A549 (cell line): ENCODE results near the gene BIRC7. TPM values are rescaled to one million over a fixed set of nuclear protein-coding genes. Genes with fewer than 3 reads are reported as not detected.

Experiments
- ATAC-seq, 2 experiments: fragments of 200-7000 bp in 1 of 2; fragments of >200 bp in 1 of 2; cut with Nextera tagmentation in 1 of 2; cut with Tn5 transposase in 1 of 2; 3 replicates each; pipeline versions ENCODE4 v1.8.0 to v1.9.1; 2018 to 2020; ENCODE audit warnings: mild to moderate bottlenecking in 1 of 2, moderate library complexity in 1 of 2
- CTCF ChIA-PET: fragments of 300-600 bp; sonication (Branson Sonifier 250); formaldehyde crosslinking; extraction: SDS; loops from one replicate; lab custom pipeline; 2021; ENCODE audit warnings: antibody characterized with exemption, inconsistent platforms; lab: Yijun Ruan, JAX
- POLR2A ChIA-PET: fragments of 350-600 bp; formaldehyde crosslinking; extraction: SDS; loops from one replicate; lab custom pipeline; 2021; ENCODE audit warnings: antibody characterized with exemption, inconsistent platforms; lab: Yijun Ruan, JAX
- DNase-seq, 2 experiments: peaks; one replicate each; pipeline versions ENCODE4 v3.0.0 to v3.0.0-alpha.2; 2011 to 2016; ENCODE audit warnings: low read depth in 1 of 2, low spot score in 1 of 2
- FAIRE-seq: peaks from 2 replicates; lab custom pipeline; 2011; peaks lifted over from hg19 to GRCh38; lab: Jason Lieb, UNC
- H3K27ac ChIP-seq, 2 experiments: fragments of >200 bp; sonication (Bioruptor Twin); formaldehyde crosslinking; 3 replicates each; pipeline ENCODE4 v1.5.1; 2016 to 2017
- H3K4me1 ChIP-seq: fragments of >200 bp; sonication (Bioruptor Twin); formaldehyde crosslinking; 3 replicates; pipeline ENCODE4 v1.6.1; 2016
- H3K4me2 ChIP-seq: fragments of >200 bp; sonication (Bioruptor Twin); formaldehyde crosslinking; 3 replicates; pipeline ENCODE4 v1.6.1; 2016
- H3K4me3 ChIP-seq: fragments of >200 bp; sonication (Bioruptor Twin); formaldehyde crosslinking; 3 replicates; pipeline ENCODE4 v1.5.1; 2016
- H3K9me3 ChIP-seq: fragments of >200 bp; sonication (Bioruptor Twin); formaldehyde crosslinking; 3 replicates; pipeline ENCODE4 v1.6.1; 2016
- BCL3 ChIP-seq: fragments of >200 bp; sonication (Bioruptor Twin); formaldehyde crosslinking; IDR thresholded peaks from 3 replicates; pipeline ENCODE4 v1.6.1; 2016
- CTCF ChIP-seq: fragments of >200 bp; sonication (Bioruptor Twin); formaldehyde crosslinking; IDR thresholded peaks from 3 replicates; pipeline ENCODE4 v1.5.1; 2016
- E2F6 ChIP-seq: IDR thresholded peaks from 2 replicates; pipeline ENCODE4 v1.6.1; 2012; ENCODE audit warnings: low read depth, borderline replicate concordance
- ELK1 ChIP-seq: fragments of 150-350 bp; IDR thresholded peaks from 2 replicates; pipeline ENCODE4 v1.6.1; 2014; ENCODE audit warnings: low read depth, mild to moderate bottlenecking, low read length
- EP300 ChIP-seq, 2 experiments: fragments of >200 bp; sonication (Bioruptor Twin); formaldehyde crosslinking; IDR thresholded peaks; 2 replicates in 1 of 2; 3 replicates in 1 of 2; pipeline ENCODE4 v1.6.1; 2016 to 2017
- FOSL2 ChIP-seq, 2 experiments: fragments of 450-650 bp in 1 of 2; fragments of >200 bp in 1 of 2; sonication (Bioruptor Twin) in 1 of 2; formaldehyde crosslinking; IDR thresholded peaks; 2 replicates each; pipeline versions ENCODE4 v1.5.0 to v1.6.1; 2016 to 2020; ENCODE audit warnings: mild to moderate bottlenecking in 1 of 2, moderate library complexity in 1 of 2
- HEYL ChIP-seq: fragments of 250-450 bp; sonication (Bioruptor Pico); IDR thresholded peaks from 2 replicates; pipeline ENCODE4 v1.8.0; 2021; ENCODE audit warnings: mild to moderate bottlenecking, moderate library complexity
- HOXA7 ChIP-seq: fragments of 250-450 bp; sonication (Bioruptor Pico); IDR thresholded peaks from 2 replicates; pipeline ENCODE4 v1.5.0; 2020; ENCODE audit warnings: mild to moderate bottlenecking, moderate library complexity
- HOXB13 ChIP-seq: fragments of 250-450 bp; sonication (Bioruptor Pico); IDR thresholded peaks from 2 replicates; pipeline ENCODE4 v1.5.0; 2020; ENCODE audit warnings: low read depth, mild to moderate bottlenecking, moderate library complexity
- JUN ChIP-seq, 2 experiments: fragments of >200 bp; sonication (Bioruptor Twin); formaldehyde crosslinking; IDR thresholded peaks; 2 replicates in 1 of 2; 3 replicates in 1 of 2; pipeline ENCODE4 v1.6.1; 2016 to 2017
- KDM5A ChIP-seq: fragments of 200-600 bp; sonication (generic); IDR thresholded peaks from 2 replicates; pipeline ENCODE4 v1.6.1; 2016; ENCODE audit warnings: antibody characterized with exemption, mild to moderate bottlenecking
- MAX ChIP-seq: IDR thresholded peaks from 2 replicates; pipeline ENCODE4 v1.6.1; 2012
- MAZ ChIP-seq: fragments of 150-350 bp; IDR thresholded peaks from 2 replicates; pipeline ENCODE4 v1.6.1; 2014; ENCODE audit warnings: antibody characterized with exemption, low read depth, low read length, borderline replicate concordance
- NPAS2 ChIP-seq: fragments of 250-450 bp; sonication (Bioruptor Pico); IDR thresholded peaks from 2 replicates; pipeline ENCODE4 v1.8.0; 2022; ENCODE audit warnings: mild to moderate bottlenecking, moderate library complexity, borderline replicate concordance
- POLR2A ChIP-seq: IDR thresholded peaks from 2 replicates; pipeline ENCODE4 v1.6.1; 2012; ENCODE audit warnings: mild to moderate bottlenecking, low read length
- TP53 ChIP-seq: fragments of 250-450 bp; sonication (Bioruptor Pico); IDR thresholded peaks from 2 replicates; pipeline ENCODE4 v1.5.0; 2021; ENCODE audit warnings: mild to moderate bottlenecking, moderate library complexity
- USF2 ChIP-seq: fragments of 450-650 bp; IDR thresholded peaks from 2 replicates; pipeline ENCODE4 v1.6.1; 2014; ENCODE audit warnings: antibody characterized with exemption
- ZC3H11A ChIP-seq: fragments of 450-650 bp; IDR thresholded peaks from 2 replicates; pipeline ENCODE4 v1.6.1; 2014; ENCODE audit warnings: antibody characterized with exemption, mild to moderate bottlenecking
- WGBS: methylation state at CpG from one replicate; pipeline ENCODE4 v1.1.6; 2017; ENCODE audit errors: missing lambda C conversion rate; 5-methylcytosine and 5-hydroxymethylcytosine counted together
- polyA minus RNA-seq: library from RNA; depleted of rRNA, polyadenylated mRNA; stranded (reverse); fragments of >200 nt; gene quantifications from 2 replicates; pipeline ENCODE4 v1.2.3, GENCODE V29; 2011; rRNA and poly(A)+ RNA removed
- polyA plus RNA-seq, 4 experiments: library from polyadenylated mRNA; depleted of rRNA in 3 of 4; stranded (reverse); fragments of >200 nt; fragmentation: RNase III in 1 of 4; extraction: RNeasy Plus Mini Kit Qiagen cat#74134 plus additional on column Dnase treatment in 1 of 4; gene quantifications; 2 replicates in 3 of 4; 3 replicates in 1 of 4; pipeline ENCODE4 v1.2.3, GENCODE V29; 2011 to 2017

The BIRC7 gene
- polyA plus RNA-seq (2011; rRNA removed) (0.63 and 0.81 TPM in 2 replicates), polyA plus RNA-seq (2017; fragmentation: RNase III; extraction: RNeasy Plus Mini Kit Qiagen cat#74134 plus additional on column Dnase treatment) (3.2 to 4.9 TPM (median 4.9 TPM) in 3 replicates), polyA minus RNA-seq (0.33 and 0.63 TPM in 2 replicates)
- polyA plus RNA-seq (2012; cell fraction: cytosol; rRNA removed) = 0.70 and 1.2 TPM in 2 replicates
- polyA plus RNA-seq (2012; cell fraction: nucleus; rRNA removed) = 16.7 and 18.5 TPM in 2 replicates

- H3K9me3 ChIP-seq = no peaks in the 10 kb centered on the region
- ATAC-seq = peak in 1 of 2 experiments; percentile 1; a peak in 1 of 6 replicates
- POLR2A ChIA-PET = interaction anchor here (0.6 to 2.0 kb wide), 4 partner anchors 12 to 37 kb away, joined by 3 to 14 read pairs (median 5); partner anchors contain the start of gene ARFGAP1
- TF ChIP-seq MAZ (no peak), TP53 (CRISPR knock-in tag) (no peak), JUN (IDR thresholded peaks at IDR 0.05) (peak in 1 of 2 experiments; percentile 36; a peak in 1 of 5 replicates), CTCF (no peak), HOXA7 (CRISPR knock-in tag) (no peak), NPAS2 (CRISPR knock-in tag) (peak; percentile 7; the same call in 1 of the 2 replicates), HEYL (CRISPR knock-in tag) (no peak), HOXB13 (CRISPR knock-in tag) (no peak), MAX (0 out of 2 replicates have a peak, but pooled peaks have one; percentile 21), KDM5A (no peak), E2F6 (0 out of 2 replicates have a peak, but pooled peaks have one; percentile 29), ZC3H11A (no peak), USF2 (peak; percentile 21; the same call in 1 of the 2 replicates), ELK1 (no peak), EP300 (IDR thresholded peaks at IDR 0.05) (peak; percentile 28 to 65; a peak in 2 of 5 replicates), BCL3 (no peak), FOSL2 (IDR thresholded peaks at IDR 0.05) (no peak), FOSL2 (CRISPR knock-in tag; IDR thresholded peaks at IDR 0.05) (peak; percentile 13; the same call in 1 of the 2 replicates), POLR2A (no peak)
- no peak for FAIRE-seq
- DNase-seq = peak in 1 of 2 experiments; percentile 64
- H3K4me1 ChIP-seq = peaks cover 88% of the 10 kb centered on the region
- peak within 1 kb of the TSS; percentile 73 for H3K4me2 ChIP-seq
- CTCF ChIA-PET = interaction anchor here (0.8 to 8.9 kb wide), 15 partner anchors 10 to 163 kb away, joined by 3 to 178 read pairs (median 5); partner anchors contain the start of genes ARFGAP1, NKAIN4 and YTHDF1
- peak within 1 kb of the TSS; percentile 96 to 99 for H3K27ac ChIP-seq
- H3K4me3 ChIP-seq = no peak within 1 kb of the TSS
- WGBS = 50% methylated on average over 12 of the region's 17 CpGs
Observed at GRCh38 chr20:63235399-63235983, at the start of gene BIRC7. Gene BIRC7 (plus strand): TSS chr20:63235905. CDS start chr20:63236097, 192 bp downstream.
